ENCODE measurements around the gene TNFRSF1B. TPM values are rescaled to one million over a fixed set of nuclear protein-coding genes. Genes with fewer than 3 reads are reported as not detected.
A peak's percentile ranks its signal among the peaks of the same experiment; 100 is the strongest.

The TNFRSF1B gene
- total RNA-seq, 2 donors from 2014 or later, result 95.4 to 130 TPM

DNA sequence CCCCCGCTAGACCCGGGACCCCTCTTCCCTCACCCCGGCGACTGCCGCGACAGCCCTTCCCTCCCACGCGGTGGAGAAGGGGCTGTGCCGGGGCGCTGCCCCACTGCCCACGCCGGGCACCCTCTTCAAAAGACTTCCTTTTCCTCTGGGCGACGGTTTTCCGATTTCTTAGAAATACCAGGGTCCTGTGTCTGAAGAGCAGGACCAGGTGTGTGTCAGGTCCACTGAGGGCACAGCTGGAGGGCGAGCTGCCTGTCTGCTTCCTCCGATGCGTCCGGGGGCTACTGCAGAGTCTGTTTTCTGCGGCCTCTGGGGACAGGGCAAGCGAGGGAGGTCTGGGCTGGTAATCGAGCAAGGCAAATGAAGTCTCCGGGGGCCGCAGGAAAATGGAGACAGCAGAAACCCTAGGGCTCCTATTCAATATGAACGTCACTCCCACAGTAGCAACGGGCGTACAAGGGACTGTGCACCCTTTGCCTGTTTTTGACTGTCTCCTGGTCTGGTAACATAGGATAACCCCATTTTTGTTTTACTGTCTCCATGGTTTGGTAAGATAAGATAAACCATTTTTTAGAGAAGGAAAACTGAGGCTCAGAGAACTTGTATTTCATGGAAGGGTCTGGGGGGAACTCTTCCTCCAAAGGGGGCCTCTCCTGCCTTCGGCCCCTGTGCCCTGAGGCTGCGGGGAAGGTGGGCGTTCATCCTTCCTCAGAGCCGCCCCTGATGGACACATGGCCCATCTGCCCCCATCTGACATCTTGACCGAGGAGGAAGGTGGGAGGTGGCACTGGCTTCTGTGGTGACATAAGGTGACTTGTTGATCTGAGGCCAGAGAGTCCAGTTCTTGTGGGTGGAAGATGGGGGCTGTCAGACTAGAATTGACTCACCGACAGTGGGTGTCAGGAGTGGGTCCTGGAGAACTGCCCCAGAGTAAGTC is 970 bp downstream of the TNFRSF1B start:
- ATAC-seq (replicated peaks in 1 of 2) (peak; percentile 12 to 22), DNase-seq (peak in 1 of 2 donors; percentile 44)
- H3K4me1 Mint-ChIP-seq (ENCODE audit: low read depth), result peaks cover 82% of the 10 kb centered on the region
- peaks cover 17 to 22% of the 10 kb centered on the region in 2 donors for H3K36me3 Mint-ChIP-seq (ENCODE audit: insufficient read depth in 2 of 2)
- peak overlapping the region; percentile 97 for H3K27ac Mint-ChIP-seq
- peaks cover 4% of the 10 kb centered on the region in 2 donors for H3K9me3 Mint-ChIP-seq
- peak overlapping the region; percentile 98 for H3K4me3 Mint-ChIP-seq
- H3K27me3 Mint-ChIP-seq (ENCODE audit: low read depth), result no peaks in the 10 kb centered on the region

- ATAC-seq (replicated peaks in 1 of 2) (no peak), DNase-seq (no peak)
- peaks cover 82% of the 10 kb centered on the region for H3K4me1 Mint-ChIP-seq (ENCODE audit: low read depth)
- H3K27me3 Mint-ChIP-seq (ENCODE audit: low read depth), result no peaks in the 10 kb centered on the region
- peaks cover 18 to 22% of the 10 kb centered on the region in 2 donors for H3K36me3 Mint-ChIP-seq (ENCODE audit: insufficient read depth in 2 of 2)
- H3K27ac Mint-ChIP-seq, result peak overlapping the region; percentile 97
- peak overlapping the region; percentile 98 for H3K4me3 Mint-ChIP-seq
- peaks cover 4% of the 10 kb centered on the region in 2 donors for H3K9me3 Mint-ChIP-seq
These were observed 1.8 kb downstream of the TNFRSF1B start for GRCh38 chr1:12168451-12169160.

DNA sequence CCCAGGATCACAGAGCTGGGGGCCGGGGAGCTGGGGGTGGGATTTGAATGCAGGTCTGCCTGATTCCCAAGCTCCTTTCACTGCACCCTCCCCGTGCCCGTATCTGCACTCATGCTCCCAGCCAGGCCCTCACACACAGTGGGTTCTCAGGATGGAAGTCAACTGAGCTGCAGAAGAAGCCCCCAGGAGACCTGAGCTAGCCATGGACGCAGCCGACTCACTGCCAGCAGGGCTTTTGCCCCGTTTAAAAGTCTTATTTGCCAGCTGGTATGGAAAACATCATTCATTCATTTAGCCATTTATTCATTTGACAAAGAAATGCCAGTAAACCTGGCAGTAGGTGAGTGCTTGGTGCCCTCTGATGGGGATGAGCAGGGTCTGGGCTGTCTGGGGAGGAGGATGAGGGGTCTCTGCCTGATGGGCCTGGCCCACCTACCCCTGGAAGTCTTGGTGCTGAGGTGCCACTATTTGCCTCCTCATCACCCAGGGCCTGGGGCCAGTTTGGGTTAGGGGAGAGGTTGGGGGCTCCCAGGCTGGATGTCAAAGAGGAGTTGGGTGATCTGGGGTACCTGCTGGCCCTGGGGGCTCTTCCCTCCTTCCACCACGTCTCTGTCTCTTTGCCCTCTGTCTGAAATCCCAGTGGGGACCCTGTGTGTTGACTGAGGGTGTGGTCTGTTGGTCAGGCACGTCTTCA is 2.8 kb downstream of the TNFRSF1B start:
- no peaks in the 10 kb centered on the region for H3K27me3 Mint-ChIP-seq (ENCODE audit: low read depth)
- H3K27ac Mint-ChIP-seq, result no peak overlapping the region
- no peak for DNase-seq
- no peak for ATAC-seq (replicated peaks in 1 of 2)
- peaks cover 82% of the 10 kb centered on the region for H3K4me1 Mint-ChIP-seq (ENCODE audit: low read depth)
- H3K36me3 Mint-ChIP-seq (ENCODE audit: insufficient read depth in 2 of 2), result peaks cover 20 to 22% of the 10 kb centered on the region in 2 donors
- H3K9me3 Mint-ChIP-seq, result peaks cover 4% of the 10 kb centered on the region in 2 donors
- peak overlapping the region; percentile 71 to 98 for H3K4me3 Mint-ChIP-seq

DNA sequence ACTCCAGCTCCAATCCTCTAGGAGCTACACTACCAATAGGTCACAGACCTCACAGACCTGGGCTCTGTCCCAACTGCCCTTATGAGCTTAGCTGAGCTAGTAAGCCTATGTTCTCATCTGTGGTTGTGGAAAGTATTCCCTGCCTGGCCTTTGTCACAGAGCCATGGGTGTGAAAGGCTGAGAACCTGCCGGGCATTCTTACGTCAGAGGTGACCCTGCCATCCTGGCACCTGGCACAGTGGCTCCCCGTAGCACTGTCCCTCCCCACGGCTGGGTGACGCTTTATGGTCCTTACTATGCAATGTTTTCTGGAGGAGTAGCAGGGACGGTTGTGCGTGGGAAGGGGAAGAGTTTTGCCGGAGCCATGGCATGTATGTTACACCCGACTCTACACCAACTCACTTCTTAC is 3.5 kb downstream of the TNFRSF1B start:
- no peak for DNase-seq
- no peak for ATAC-seq (replicated peaks in 1 of 2)
- Mint-ChIP-seq H3K9me3 (peaks cover 4% of the 10 kb centered on the region in 2 donors), H3K4me3 (peak overlapping the region; percentile 71 to 98), H3K36me3 (ENCODE audit: insufficient read depth in 2 of 2) (peaks cover 20 to 22% of the 10 kb centered on the region in 2 donors), H3K4me1 (ENCODE audit: low read depth) (peaks cover 85% of the 10 kb centered on the region), H3K27ac (no peak overlapping the region), H3K27me3 (ENCODE audit: low read depth) (no peaks in the 10 kb centered on the region)

DNA sequence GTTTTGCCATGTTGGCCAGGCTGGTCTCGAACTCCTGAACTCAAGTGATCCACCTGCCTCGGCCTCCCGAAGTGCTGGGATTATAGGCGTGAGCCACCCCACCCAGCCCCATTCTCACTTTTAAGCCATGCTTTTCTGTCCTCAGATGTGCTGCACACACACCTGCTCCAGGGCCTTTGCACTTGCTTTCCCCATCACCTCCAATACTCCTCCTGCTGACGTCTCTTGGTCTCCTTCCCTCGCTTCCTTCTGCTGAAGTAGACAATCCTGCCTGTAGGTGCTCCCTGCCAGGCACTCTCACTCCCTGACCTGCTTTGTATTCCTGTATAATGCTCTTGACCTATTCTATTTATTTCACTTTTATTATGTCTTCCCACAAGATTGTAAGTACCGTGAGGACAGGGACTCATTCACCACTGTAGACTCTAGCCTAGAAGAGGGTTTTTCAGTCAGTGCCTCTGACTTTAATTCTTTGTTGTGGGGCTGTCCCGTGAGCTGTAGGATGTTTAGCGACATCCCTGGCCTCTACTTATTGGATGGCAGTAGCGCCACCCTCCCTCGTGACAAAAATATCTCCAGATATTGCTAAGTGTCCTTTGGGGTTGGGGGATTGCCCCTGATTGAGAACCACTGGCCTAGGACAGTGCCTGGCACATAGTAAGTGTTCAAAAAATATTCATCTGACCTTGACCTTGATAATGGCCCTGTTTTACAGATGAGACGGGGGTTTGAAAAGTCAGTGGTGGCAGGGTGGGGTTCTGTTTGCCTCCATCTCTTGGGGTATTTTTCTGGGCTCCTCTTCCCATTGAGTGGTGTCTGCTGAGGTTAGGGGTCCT is 4.6 kb downstream of the TNFRSF1B start:
- peak overlapping the region; percentile 99 for H3K27ac Mint-ChIP-seq
- no peaks in the 10 kb centered on the region for H3K27me3 Mint-ChIP-seq (ENCODE audit: low read depth)
- H3K4me1 Mint-ChIP-seq (ENCODE audit: low read depth), result peaks cover 91% of the 10 kb centered on the region
- ATAC-seq (replicated peaks in 1 of 2) (peak; percentile 2 to 20), DNase-seq (peak in 1 of 2 donors; percentile 40)
- peak overlapping the region; percentile 82 to 98 for H3K4me3 Mint-ChIP-seq
- H3K36me3 Mint-ChIP-seq (ENCODE audit: insufficient read depth in 2 of 2), result peaks cover 20 to 28% of the 10 kb centered on the region in 2 donors
- H3K9me3 Mint-ChIP-seq, result peaks cover 4% of the 10 kb centered on the region in 2 donors

GRCh38 chr1:12172042-12172851 is 5.5 kb downstream of the TNFRSF1B start:
- peak; percentile 17 to 18 for ATAC-seq (replicated peaks in 1 of 2)
- H3K4me1 Mint-ChIP-seq (ENCODE audit: low read depth), result peaks cover 96% of the 10 kb centered on the region
- H3K4me3 Mint-ChIP-seq, result peak overlapping the region; percentile 82 to 98
- peaks cover 21 to 30% of the 10 kb centered on the region in 2 donors for H3K36me3 Mint-ChIP-seq (ENCODE audit: insufficient read depth in 2 of 2)
- peak; percentile 44 to 49 for DNase-seq
- H3K27ac Mint-ChIP-seq, result peak overlapping the region; percentile 99
- H3K27me3 Mint-ChIP-seq (ENCODE audit: low read depth), result no peaks in the 10 kb centered on the region
- peaks cover 4% of the 10 kb centered on the region in 2 donors for H3K9me3 Mint-ChIP-seq

DNA sequence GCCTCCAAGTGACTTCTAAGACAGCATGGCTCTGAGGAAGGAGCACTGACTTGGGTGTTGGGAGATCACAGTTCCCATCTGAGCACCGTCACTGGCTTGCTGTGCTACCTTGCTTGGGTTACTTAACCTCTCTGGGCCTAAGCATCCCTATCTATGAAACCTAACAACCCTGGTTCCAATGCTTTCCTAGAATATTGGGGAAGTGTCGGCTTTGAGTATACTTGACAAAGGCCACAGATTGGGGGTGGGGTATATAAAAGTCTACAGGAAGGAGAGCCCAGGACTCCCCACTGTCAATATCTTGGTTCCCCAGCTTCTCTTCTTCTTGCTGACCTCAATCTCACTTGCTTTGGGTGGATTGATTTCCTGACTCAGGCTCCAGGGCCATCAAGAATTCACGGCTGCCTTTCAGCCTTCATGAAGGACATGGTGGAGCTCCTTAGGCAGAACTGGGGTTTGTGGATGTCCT is 6.3 kb downstream of the TNFRSF1B start:
- H3K27ac Mint-ChIP-seq, result peak overlapping the region; percentile 99
- H3K9me3 Mint-ChIP-seq, result peaks cover 4% of the 10 kb centered on the region in 2 donors
- no peaks in the 10 kb centered on the region for H3K27me3 Mint-ChIP-seq (ENCODE audit: low read depth)
- H3K4me1 Mint-ChIP-seq (ENCODE audit: low read depth), result peaks cover 97% of the 10 kb centered on the region
- no peak for DNase-seq
- H3K4me3 Mint-ChIP-seq, result peak overlapping the region; percentile 82 to 98
- ATAC-seq (replicated peaks in 1 of 2), result no peak
- peaks cover 16 to 25% of the 10 kb centered on the region in 2 donors for H3K36me3 Mint-ChIP-seq (ENCODE audit: insufficient read depth in 2 of 2)

- Mint-ChIP-seq H3K4me1 (ENCODE audit: low read depth) (peaks cover 97% of the 10 kb centered on the region), H3K4me3 (peak overlapping the region; percentile 82 to 98), H3K9me3 (peaks cover 4% of the 10 kb centered on the region in 2 donors), H3K36me3 (ENCODE audit: insufficient read depth in 2 of 2) (peaks cover 16 to 25% of the 10 kb centered on the region in 2 donors), H3K27ac (peak overlapping the region; percentile 99), H3K27me3 (ENCODE audit: low read depth) (no peaks in the 10 kb centered on the region)
- DNase-seq (peak; percentile 83 to 91), ATAC-seq (replicated peaks in 1 of 2) (peak; percentile 34 to 53)
These were observed 6.9 kb downstream of the TNFRSF1B start for GRCh38 chr1:12173631-12174121.

DNA sequence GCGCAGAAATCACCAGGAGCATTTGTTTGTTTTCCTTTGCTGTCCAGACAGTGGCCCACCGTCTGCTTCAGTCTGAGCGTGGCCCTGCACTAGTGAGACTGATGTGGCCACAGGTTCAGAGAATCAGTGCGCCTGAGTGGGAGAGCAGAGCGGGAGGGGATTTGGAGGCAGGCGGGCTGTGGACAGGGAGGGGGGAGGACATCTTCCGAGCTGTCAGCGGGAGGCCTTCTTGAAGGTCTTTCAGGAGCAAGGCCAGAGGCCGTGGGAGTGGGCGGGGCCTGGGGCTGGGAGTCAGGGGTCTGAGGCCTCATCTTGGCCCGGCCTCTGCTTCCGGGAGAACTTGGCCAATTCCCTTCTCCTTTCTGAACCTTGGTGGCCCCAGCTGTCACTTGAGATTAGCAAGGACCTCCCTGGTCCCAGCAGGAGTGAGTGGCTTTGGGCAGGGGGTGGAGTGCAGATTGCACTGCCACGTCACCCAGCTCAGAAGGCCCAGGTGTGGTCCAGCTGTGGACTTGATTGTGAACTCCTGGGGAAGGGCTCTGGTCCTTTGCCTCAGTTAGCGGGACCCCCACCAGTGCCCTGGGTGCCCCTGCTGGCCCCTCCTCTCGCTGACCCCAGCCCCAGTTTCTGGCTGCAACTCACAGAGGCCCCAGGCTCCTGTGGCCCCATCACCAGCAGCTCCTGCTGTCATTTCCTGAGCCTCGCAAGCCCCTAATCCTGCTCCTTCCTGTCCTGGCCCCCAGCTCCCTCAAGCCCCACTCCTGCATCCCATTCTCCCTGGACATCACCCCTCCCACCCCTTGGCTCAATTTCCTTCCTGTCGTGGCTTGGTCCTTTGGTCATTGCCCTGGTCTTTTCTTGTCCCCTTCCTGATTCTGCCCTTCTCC is 8.4 kb downstream of the TNFRSF1B start:
- Mint-ChIP-seq H3K27me3 (ENCODE audit: low read depth) (no peaks in the 10 kb centered on the region), H3K27ac (peak overlapping the region; percentile 99), H3K4me1 (ENCODE audit: low read depth) (peaks cover 97% of the 10 kb centered on the region), H3K4me3 (peak overlapping the region; percentile 92 to 98), H3K36me3 (ENCODE audit: insufficient read depth in 2 of 2) (peaks cover 11 to 21% of the 10 kb centered on the region in 2 donors), H3K9me3 (peaks cover 4% of the 10 kb centered on the region in 2 donors)
- no peak for ATAC-seq (replicated peaks in 1 of 2)
- DNase-seq, result no peak

DNA sequence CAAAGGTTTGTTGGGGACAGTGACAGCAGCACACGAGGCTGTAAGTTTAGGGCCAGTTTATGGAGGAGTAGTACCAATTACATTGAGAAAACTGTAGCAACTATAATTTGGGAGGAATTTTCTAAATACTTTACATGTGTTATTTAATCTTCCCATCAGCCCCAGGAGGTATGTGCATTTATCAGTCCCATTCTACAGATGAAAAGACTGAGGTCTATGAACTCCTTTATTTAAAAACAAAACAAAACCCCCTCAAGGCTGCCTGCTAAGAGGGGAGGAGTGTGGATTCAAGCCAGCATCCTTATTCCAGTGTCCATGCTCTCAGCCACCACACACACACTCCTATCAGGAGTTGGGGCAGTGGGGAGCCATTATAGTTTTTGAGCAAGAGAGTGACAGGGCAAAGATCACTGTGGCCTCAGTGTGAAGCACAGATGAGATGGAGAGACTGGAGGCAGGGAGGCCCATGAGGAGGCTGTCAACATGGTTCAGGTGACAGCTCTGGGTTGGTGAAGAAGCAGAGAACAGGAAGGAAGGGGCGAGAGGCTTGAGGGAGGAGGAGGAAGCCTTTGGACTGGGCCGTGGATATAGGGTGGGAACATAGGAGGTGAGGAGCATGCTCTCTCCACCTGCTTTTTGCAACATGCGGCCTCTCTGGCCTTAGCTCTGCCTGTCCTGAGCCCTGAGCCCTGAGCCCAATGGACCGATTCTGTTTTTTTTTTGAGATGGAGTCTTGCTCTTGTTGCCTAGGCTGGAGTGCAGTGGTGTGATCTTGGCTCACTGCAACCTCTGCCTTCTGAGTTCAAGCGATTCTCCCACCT is 9.7 kb downstream of the TNFRSF1B start:
- H3K27ac Mint-ChIP-seq, result peak overlapping the region; percentile 74
- peaks cover 7 to 16% of the 10 kb centered on the region in 2 donors for H3K36me3 Mint-ChIP-seq (ENCODE audit: insufficient read depth in 2 of 2)
- peaks cover 89% of the 10 kb centered on the region for H3K4me1 Mint-ChIP-seq (ENCODE audit: low read depth)
- peaks cover 0 to under 1% of the 10 kb centered on the region in 2 donors for H3K9me3 Mint-ChIP-seq
- H3K27me3 Mint-ChIP-seq (ENCODE audit: low read depth), result no peaks in the 10 kb centered on the region
- H3K4me3 Mint-ChIP-seq, result peak overlapping the region; percentile 89 to 92
- DNase-seq (no peak), ATAC-seq (replicated peaks in 1 of 2) (no peak)
